GM19467 (cell line): ENCODE results near the gene RAP1GAP.
"Not testable (repeated sequence)": the region's sequence is repeated elsewhere in the genome, so short reads cannot be mapped to it uniquely, and the experiment has no call there.

Experiments used
- ATAC-seq: cut with Tn5 transposase; IDR thresholded peaks from one replicate; pipeline ENCODE4 v1.9.1; 2021; ENCODE audit warnings: mild to moderate bottlenecking, moderate library complexity; ENCODE audit not compliant: unreplicated experiment

Gene RAP1GAP

GRCh38 chr1:21647431-21648351 is 21.5 kb downstream of the RAP1GAP start:
- ATAC-seq = no peak

GRCh38 chr1:21645550-21645949 is 23.6 kb downstream of the RAP1GAP start:
- ATAC-seq = no peak

- ATAC-seq = no peak
Observed at GRCh38 chr1:21644906-21645305, 24.3 kb downstream of the RAP1GAP start.

- no peak for ATAC-seq
Observed at GRCh38 chr1:21644348-21644747, 24.8 kb downstream of the RAP1GAP start.

- ATAC-seq = no peak
Observed at GRCh38 chr1:21643624-21644023, 25.5 kb downstream of the RAP1GAP start.

GRCh38 chr1:21641967-21642739 is 27.0 kb downstream of the RAP1GAP start:
- no peak for ATAC-seq

- no peak for ATAC-seq
Observed at GRCh38 chr1:21641537-21641936, 27.6 kb downstream of the RAP1GAP start.

- no peak for ATAC-seq
Observed at GRCh38 chr1:21641076-21641475, 28.1 kb downstream of the RAP1GAP start.

GRCh38 chr1:21640653-21641052 is 28.5 kb downstream of the RAP1GAP start:
- ATAC-seq = no peak

- no peak for ATAC-seq
Observed at GRCh38 chr1:21639594-21640041, 29.5 kb downstream of the RAP1GAP start.

GRCh38 chr1:21638531-21639341 is 30.4 kb downstream of the RAP1GAP start:
- ATAC-seq = no peak

- ATAC-seq = no peak
Observed at GRCh38 chr1:21637514-21637913, 31.6 kb downstream of the RAP1GAP start.

- no peak for ATAC-seq
Observed at GRCh38 chr1:21636029-21636428, 33.1 kb downstream of the RAP1GAP start.

- no peak for ATAC-seq
Observed at GRCh38 chr1:21634806-21635535, 34.2 kb downstream of the RAP1GAP start.

GRCh38 chr1:21633992-21634805 is 35.0 kb downstream of the RAP1GAP start:
- no peak for ATAC-seq

GRCh38 chr1:21633141-21633755 is 35.9 kb downstream of the RAP1GAP start:
- no peak for ATAC-seq

- no peak for ATAC-seq
Observed at GRCh38 chr1:21631944-21632887, 36.9 kb downstream of the RAP1GAP start.

GRCh38 chr1:21631590-21631943 is 37.6 kb downstream of the RAP1GAP start:
- not testable (repeated sequence) for ATAC-seq
